ENCODE measurements around the gene ST7. TPM values are rescaled to one million over a fixed set of nuclear protein-coding genes. Genes with fewer than 3 reads are reported as not detected.
A peak's percentile ranks its signal among the peaks of the same experiment; 100 is the strongest.
"Not testable (repeated sequence)": the region's sequence is repeated elsewhere in the genome, so short reads cannot be mapped to it uniquely, and the experiment has no call there.

Gene ST7
- total and polyA plus RNA-seq, 2 donors: 14.7 to 26.6 TPM

DNA sequence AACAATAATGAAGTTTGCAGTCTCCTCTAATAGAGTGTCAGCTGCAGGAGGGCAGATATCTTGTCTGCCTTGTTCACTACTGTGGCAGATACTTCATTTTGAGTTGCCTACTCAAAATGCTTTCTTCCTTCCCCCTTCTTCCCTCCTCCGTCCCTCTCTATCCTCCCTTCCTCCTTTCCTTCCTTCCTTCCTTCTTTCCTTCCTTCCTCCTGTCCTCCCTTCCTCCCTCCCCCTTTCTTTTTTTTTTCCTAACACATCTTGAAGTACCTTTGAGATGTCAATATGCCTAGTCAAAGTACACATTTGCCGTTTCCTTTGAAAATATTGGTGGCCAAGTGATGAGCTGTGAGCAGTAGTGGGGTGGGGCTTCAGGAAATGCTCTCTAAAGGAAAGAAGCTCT is 18.7 kb upstream of the ST7 start:
- H3K27ac ChIP-seq (ENCODE audit: low read depth): no peak overlapping the region
- no peak overlapping the region for H3K4me3 ChIP-seq (ENCODE audit: low read depth, low read length)
- no peak for DNase-seq (ENCODE audit: extremely low spot score)
- 76% methylated on average over 2 of the region's 2 CpGs for WGBS
- H3K4me1 ChIP-seq (ENCODE audit: insufficient read depth): no peaks in the 10 kb centered on the region
- H3K36me3 ChIP-seq (ENCODE audit: insufficient read depth): no peaks in the 10 kb centered on the region

DNA sequence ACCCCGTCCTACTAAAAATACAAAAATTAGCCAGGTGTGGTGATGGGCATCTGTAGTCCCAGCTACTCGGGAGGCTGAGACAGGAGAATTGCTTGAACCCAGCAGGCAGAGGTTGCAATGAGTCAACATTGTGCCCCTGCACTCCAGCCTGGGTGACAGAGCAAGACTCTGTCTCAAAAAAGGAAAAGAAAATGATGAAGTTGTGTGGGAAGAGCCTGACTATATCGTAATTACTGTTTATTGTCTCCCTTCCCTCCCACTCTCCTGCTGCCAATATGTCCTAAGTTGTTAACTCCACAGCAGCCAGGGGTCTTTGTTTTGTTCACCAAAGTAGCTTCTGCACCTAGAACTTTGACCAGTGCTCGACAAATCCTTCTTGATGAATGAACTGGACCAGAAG is 16.5 kb upstream of the ST7 start:
- H3K36me3 ChIP-seq (ENCODE audit: insufficient read depth); H3K4me1 ChIP-seq (ENCODE audit: insufficient read depth); DNase-seq (ENCODE audit: extremely low spot score); H3K4me3 ChIP-seq (ENCODE audit: low read depth, low read length); H3K27ac ChIP-seq (ENCODE audit: low read depth): not testable (repeated sequence)
- WGBS: 78% methylated on average over 4 of the region's 4 CpGs

DNA sequence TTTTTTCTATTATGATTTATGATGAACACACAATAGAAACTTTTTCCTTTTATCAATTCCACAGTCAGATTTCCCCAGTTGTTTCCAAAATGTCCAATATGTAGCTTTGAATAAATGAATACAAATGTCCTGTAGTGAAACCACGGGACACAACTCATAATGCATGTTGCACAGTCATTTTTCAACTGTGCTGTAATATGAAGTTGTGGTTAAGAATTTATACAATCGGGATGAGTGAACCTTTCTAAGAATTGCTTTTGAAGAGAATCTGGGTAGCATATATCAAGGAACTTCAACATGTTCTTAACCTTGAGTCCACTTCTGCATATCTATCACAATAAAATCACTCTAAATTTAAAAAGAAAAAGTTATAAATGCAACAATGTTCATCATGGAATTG is 14.6 kb upstream of the ST7 start:
- no peaks in the 10 kb centered on the region for H3K36me3 ChIP-seq (ENCODE audit: insufficient read depth)
- DNase-seq (ENCODE audit: extremely low spot score): no peak
- no peak overlapping the region for H3K4me3 ChIP-seq (ENCODE audit: low read depth, low read length)
- no peak overlapping the region for H3K27ac ChIP-seq (ENCODE audit: low read depth)
- no peaks in the 10 kb centered on the region for H3K4me1 ChIP-seq (ENCODE audit: insufficient read depth)
- WGBS: 89% methylated on average over 2 of the region's 2 CpGs

DNA sequence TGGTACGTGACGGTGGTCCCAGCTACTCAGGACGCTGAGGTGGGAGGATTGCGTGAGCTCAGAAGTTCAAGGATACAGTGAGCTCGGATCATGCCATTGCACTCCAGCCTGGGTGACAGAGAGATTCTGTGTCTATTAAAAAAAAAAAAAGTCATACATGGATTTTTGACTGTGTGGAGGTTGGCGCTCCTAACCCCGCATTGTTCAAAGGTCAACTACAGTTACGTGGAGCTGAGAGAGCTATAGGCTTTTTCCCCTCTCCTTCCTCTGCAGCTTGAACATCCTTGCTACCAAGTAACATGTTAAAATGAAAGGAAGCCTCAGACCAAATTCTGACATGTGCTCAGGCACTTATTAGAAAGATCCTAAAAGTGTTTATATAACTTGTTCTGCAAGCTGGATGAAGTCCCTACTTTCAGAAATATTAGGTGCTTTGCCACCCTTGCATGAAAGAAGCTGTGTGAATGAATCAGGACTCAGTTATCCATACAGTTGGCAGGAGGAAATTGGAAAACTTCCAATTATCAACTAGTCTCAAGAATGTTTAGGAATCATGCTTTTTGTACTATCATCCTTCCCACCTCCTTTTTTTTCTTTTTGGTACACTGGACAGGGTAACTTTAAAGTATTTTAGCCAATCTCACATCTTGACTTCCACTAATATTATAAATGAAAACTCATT is 12.5 kb upstream of the ST7 start:
- no peak for DNase-seq (ENCODE audit: extremely low spot score)
- no peaks in the 10 kb centered on the region for H3K4me1 ChIP-seq (ENCODE audit: insufficient read depth)
- no peaks in the 10 kb centered on the region for H3K36me3 ChIP-seq (ENCODE audit: insufficient read depth)
- no peak overlapping the region for H3K4me3 ChIP-seq (ENCODE audit: low read depth, low read length)
- no peak overlapping the region for H3K27ac ChIP-seq (ENCODE audit: low read depth)
- WGBS: 84% methylated on average over 8 of the region's 8 CpGs

DNA sequence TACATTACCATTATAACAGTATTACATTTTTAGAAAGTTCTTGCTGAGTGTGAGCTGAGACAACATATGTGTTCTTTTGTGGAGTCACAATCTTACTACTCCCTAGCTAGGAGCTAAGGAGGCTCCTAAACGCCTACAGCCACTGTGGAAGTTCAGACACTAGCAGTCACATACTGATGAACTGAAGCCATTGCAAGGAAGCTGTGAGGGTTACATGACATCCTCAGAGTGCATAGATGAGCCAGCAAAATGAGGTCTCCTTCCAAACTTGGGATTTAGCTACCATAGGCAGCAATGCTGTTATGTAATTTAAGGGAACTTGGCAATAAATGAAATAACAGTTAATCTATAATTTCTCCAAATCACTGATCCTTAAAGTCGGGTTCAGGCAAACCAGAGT is 10.8 kb upstream of the ST7 start:
- 56% methylated on average over 2 of the region's 2 CpGs for WGBS
- no peaks in the 10 kb centered on the region for H3K4me1 ChIP-seq (ENCODE audit: insufficient read depth)
- H3K4me3 ChIP-seq (ENCODE audit: low read depth, low read length): no peak overlapping the region
- no peak for DNase-seq (ENCODE audit: extremely low spot score)
- H3K36me3 ChIP-seq (ENCODE audit: insufficient read depth): no peaks in the 10 kb centered on the region
- no peak overlapping the region for H3K27ac ChIP-seq (ENCODE audit: low read depth)

DNA sequence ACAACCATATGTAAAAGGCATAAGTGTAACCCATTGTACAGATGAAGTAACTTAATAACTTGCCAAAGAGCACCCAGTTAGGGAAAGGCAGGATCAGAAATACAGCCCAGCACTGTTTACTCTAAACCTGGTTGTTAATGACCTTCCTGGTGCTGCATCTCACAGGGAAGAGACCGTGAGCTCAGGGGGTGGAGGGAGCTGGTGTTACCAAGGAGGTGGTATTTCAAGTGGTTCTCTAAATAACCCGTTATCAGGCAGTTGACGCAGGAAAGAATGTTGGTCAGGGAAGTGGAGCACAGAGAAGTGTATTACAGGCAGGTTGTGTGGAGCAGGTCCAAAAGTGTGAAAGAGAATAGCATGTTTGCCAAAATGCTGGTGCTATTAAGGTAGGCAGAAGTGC is 4.4 kb upstream of the ST7 start:
- WGBS: 66% methylated on average over 3 of the region's 3 CpGs
- no peak overlapping the region for H3K27ac ChIP-seq (ENCODE audit: low read depth)
- no peak for DNase-seq (ENCODE audit: extremely low spot score)

DNA sequence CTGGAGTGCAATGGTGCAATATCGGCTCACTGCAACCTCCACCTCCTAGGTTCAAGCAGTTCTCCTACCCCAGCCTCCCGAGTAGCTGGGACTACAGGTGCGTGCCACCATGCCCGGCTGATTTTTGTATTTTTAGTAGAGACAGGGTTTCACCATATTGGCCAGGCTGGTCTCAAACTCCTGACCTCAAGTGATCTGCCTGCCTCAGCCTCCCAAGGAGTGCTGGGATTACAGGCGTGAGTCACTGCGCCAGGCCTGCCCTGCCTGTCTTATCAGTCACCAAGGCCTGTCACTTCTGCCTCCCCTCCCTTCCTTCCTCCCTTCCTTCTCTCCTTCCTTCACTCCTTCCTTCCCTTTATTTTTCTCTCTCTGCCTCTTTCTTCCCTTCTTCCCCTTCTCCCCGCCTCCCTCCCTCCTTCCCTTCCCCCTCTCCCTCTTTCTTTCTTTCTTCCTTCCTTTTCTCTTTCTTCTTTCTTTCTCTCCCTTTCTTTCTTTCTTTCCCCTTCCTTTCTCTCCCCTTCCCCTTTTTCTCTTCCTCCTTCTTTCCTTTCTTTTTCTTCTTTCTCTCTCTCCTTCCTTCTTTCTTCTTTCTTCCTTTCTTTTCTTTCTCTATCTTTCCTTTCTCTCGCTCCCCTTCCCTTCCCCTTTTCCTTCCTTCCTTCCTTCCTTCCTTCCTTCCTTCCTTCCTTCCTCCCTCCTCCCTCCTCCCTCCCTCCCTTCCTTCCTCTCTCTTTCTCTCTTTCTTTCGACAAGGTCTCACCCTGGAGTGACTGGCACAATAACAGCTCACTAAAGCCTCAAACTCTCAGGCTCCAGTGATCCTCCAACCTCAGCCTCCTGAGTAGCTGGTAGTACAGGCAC is 3.1 kb upstream of the ST7 start:
- Histone ChIP-seq H3K27ac (ENCODE audit: low read depth) (no peak overlapping the region), H3K4me3 (ENCODE audit: low read depth, low read length) (no peak overlapping the region), H3K36me3 (ENCODE audit: insufficient read depth) (no peaks in the 10 kb centered on the region), H3K4me1 (ENCODE audit: insufficient read depth) (peaks cover 2% of the 10 kb centered on the region)
- no peak for DNase-seq (ENCODE audit: extremely low spot score)
- 92% methylated on average over 9 of the region's 9 CpGs for WGBS

More for the DNA sequence above, 4.4 kb upstream of the ST7 start:
- H3K4me3 ChIP-seq (ENCODE audit: low read depth, low read length): no peak overlapping the region
- H3K36me3 ChIP-seq (ENCODE audit: insufficient read depth): no peaks in the 10 kb centered on the region
- H3K4me1 ChIP-seq (ENCODE audit: insufficient read depth): no peaks in the 10 kb centered on the region

DNA sequence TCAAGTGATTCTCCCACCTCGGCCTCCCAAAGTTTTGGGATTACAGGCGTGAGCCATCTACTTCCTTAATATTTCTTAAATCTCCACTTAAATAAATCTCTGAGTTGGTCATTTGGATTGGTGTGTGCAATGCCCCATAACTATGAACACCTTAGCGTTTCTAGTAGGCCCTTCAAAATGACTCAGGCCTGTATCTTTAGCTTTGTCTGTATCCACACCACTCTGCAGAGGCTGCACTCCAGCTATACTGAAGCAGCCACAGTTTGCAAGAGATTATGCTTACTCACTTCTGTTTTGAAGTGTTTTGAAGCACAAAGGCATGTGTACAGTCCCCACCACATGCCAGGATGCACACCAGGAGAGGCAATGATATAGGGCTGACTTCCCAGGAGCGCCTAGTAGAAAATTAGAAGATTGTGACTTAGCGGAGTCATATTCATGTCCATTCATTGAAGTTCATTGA is 2.4 kb upstream of the ST7 start:
- H3K36me3 ChIP-seq (ENCODE audit: insufficient read depth): no peaks in the 10 kb centered on the region
- no peak overlapping the region for H3K27ac ChIP-seq (ENCODE audit: low read depth)
- peaks cover 4% of the 10 kb centered on the region for H3K4me1 ChIP-seq (ENCODE audit: insufficient read depth)
- DNase-seq (ENCODE audit: extremely low spot score): no peak
- H3K4me3 ChIP-seq (ENCODE audit: low read depth, low read length): no peak overlapping the region
- 97% methylated on average over 5 of the region's 5 CpGs for WGBS

DNA sequence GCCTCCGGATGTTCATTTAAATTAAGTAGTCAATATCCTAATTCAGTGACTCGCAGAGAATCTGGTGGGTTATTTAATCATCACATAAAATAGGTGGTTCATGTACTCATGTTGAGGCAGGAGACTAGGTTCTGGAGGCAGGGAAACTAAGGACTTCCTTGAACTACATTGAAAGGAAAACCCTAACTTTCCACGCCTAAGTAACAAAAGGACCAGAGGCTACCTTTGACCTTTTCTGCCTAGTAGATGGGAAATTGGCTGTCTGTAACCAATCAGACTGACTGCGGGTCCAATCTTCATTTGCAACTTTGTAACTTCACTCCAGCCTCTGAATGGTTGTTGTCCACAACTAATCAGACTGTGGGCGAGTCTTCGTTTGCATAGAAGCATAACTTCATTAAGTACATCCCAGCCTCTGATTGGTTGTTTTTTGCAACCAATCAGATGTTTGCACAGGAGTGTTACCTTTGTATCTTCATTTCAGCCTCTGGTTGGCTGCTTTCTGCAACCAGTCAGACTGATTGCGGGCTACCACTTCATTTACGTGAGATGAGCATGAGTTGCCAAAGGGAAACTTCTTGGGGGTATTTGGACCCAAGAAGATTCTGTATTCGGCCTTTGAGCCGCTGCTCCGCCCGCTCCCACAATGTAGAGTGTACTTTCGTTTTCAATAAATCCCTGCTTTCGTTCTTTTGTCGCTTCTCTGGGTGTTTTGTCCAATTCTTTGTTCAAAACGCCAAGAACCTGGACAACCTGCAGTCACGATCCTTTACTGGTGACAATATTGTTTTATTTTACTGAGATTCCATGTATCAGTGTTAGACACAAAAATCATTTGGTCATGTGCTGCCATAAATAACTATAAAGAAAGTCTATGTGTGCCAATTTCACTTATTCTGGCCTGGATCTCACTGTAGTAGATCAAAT is 1.7 kb upstream of the ST7 start:
- 96% methylated on average over 17 of the region's 17 CpGs for WGBS
- H3K4me3 ChIP-seq (ENCODE audit: low read depth, low read length): no peak overlapping the region
- H3K27ac ChIP-seq (ENCODE audit: low read depth): no peak overlapping the region
- H3K4me1 ChIP-seq (ENCODE audit: insufficient read depth): peaks cover 4% of the 10 kb centered on the region
- DNase-seq (ENCODE audit: extremely low spot score): no peak
- H3K36me3 ChIP-seq (ENCODE audit: insufficient read depth): no peaks in the 10 kb centered on the region

DNA sequence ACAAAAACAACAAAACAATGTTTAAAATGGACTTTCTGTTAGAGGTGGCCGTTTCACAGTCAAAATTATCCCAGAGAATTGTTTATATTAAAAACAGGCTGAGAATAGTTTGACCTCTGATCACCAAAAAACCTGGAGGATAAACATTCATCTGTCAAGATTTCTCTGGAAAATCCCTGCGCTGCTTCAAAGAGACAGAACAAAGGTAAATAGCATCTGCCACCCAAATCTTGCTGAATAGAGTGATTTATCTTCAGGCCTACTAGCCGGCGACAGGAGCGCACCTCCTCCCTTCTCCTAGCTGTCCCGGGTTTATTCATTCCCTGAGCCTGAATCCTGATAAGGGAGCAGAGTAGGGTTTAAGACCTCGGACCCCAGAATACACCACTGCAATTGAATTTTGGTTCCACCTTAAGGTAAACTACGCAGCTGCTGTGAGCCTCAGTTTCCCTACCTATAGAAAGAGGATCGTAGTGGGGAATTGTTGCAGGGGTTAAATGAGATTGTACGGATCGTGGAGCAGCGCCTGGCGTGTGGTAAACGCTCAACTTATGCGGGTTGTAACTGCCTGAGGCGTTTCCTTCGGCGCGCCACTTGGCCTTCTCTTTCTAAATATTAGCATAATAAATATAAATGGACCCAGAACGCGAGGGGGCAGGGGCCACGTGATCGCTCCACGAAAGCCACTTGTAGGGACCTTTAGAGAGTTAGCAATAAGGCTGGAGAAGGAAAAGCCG is 498 bp upstream of the ST7 start:
- H3K36me3 ChIP-seq (ENCODE audit: insufficient read depth): no peaks in the 10 kb centered on the region
- H3K4me1 ChIP-seq (ENCODE audit: insufficient read depth): peaks cover 4% of the 10 kb centered on the region
- WGBS: 3% methylated on average over 25 of the region's 25 CpGs
- peak overlapping the region; percentile 95 for H3K27ac ChIP-seq (ENCODE audit: low read depth)
- peak overlapping the region; percentile 97 for H3K4me3 ChIP-seq (ENCODE audit: low read depth, low read length)
- DNase-seq (ENCODE audit: extremely low spot score): no peak

DNA sequence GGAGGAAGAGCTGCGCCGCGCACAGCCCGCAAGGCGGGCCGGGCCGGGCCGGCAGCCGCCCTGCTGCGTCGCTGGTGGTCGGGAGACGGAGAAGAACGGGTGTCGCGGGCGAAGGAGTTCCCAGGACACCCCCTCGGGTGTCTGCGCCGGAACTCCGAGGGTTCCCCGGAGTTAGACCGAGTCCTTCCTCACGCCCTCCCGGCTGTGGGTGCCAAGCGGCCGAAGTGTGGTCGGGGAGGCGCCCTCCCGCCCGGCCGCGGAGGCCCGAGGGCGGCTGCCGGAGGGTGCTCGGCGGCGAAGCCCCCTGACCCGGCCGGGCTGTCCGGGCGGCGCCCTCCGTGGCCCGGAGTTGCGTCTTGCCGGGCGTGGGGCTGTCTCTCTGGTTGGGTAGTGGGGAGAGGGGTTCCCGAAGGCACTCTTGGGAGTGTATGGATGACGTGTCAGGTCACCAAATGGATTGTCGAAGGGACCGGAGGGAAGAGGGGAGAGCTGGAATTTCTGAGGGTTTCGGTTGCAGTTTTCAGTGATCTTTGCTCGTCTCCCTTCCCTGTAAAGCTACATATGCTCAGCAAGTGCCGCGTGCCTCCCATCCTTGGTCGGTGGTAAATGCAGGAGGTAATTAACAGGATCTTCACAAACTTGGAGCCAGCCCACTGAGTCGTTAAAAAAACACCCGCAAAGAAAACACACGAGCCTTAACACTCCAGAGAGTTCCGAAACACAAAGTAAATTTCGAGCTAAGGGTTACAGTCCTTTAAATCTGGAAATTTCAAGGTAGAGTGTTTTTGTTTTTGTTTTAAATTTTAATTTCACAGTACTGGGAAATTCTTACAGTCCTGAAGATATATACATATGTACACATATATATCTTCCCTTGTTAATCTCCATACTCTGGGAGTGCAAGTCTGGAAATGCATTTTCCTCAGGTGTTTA is 871 bp downstream of the ST7 start:
- WGBS: under 1% methylated on average over 63 of the region's 63 CpGs
- DNase-seq (ENCODE audit: extremely low spot score): peak; percentile 74
- peaks cover 4% of the 10 kb centered on the region for H3K4me1 ChIP-seq (ENCODE audit: insufficient read depth)

DNA sequence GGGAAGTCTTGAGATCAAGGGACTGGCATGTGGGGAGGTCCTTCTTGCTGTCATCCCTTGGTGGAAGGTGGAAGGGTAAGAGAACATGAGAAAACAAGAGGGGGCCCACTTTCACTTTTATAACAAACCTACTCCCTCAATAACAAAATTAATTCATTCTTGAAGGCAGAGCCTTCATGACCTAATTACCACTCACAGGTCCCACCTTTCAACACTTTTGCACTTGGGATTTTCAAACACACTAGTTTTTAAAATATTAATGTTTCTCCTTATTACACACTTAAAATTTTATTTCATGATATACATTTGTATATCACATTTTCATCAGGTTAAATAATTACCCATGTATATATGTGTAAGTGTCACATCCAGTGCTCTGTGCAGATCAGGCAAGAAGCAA is 2.0 kb downstream of the ST7 start:
- H3K4me3 ChIP-seq (ENCODE audit: low read depth, low read length): no peak overlapping the region
- no peak overlapping the region for H3K27ac ChIP-seq (ENCODE audit: low read depth)
- DNase-seq (ENCODE audit: extremely low spot score): no peak
- H3K4me1 ChIP-seq (ENCODE audit: insufficient read depth): peaks cover 4% of the 10 kb centered on the region
- H3K36me3 ChIP-seq (ENCODE audit: insufficient read depth): no peaks in the 10 kb centered on the region

More for the DNA sequence above, 871 bp downstream of the ST7 start:
- Histone ChIP-seq H3K36me3 (ENCODE audit: insufficient read depth) (no peaks in the 10 kb centered on the region), H3K27ac (ENCODE audit: low read depth) (peak overlapping the region; percentile 99), H3K4me3 (ENCODE audit: low read depth, low read length) (peak overlapping the region; percentile 97)
